ENCODE results near the gene C4orf51. TPM values are rescaled to one million over a fixed set of nuclear protein-coding genes. Genes with fewer than 3 reads are reported as not detected.
"Not testable (repeated sequence)": the region's sequence is repeated elsewhere in the genome, so short reads cannot be mapped to it uniquely, and the experiment has no call there.

C4orf51 gene
- polyA plus RNA-seq (2013, experiment 1 of 2), result 2.5 TPM
- 2.2 TPM for polyA plus RNA-seq (2013, experiment 2 of 2)

GRCh38 chr4:145679991-145680455 is at the start of gene C4orf51:
TSS of gene C4orf51 (plus strand) at chr4:145680146. CDS start at chr4:145680204, 58 bp downstream.
- Histone ChIP-seq H3K79me1 (ENCODE audit: low read length) (no peaks in the 10 kb centered on the region), H2AK5ac (ENCODE audit: low read length) (no peak within 1 kb of the TSS), H3K4me2 (ENCODE audit: low read length) (no peak within 1 kb of the TSS), H2BK5ac (ENCODE audit: low read length) (peak within 1 kb of the TSS; percentile 29), H3K4ac (ENCODE audit: low read depth, low read length) (no peak within 1 kb of the TSS), H3K79me2 (ENCODE audit: control insufficient read depth, insufficient read depth, low read length) (no peaks in the 10 kb centered on the region), H4K5ac (ENCODE audit: low read length) (no peak within 1 kb of the TSS), H3K4me1 (ENCODE audit: control insufficient read depth, low read depth, low read length) (peaks cover 2% of the 10 kb centered on the region), H3K23ac (ENCODE audit: low read length) (no peak within 1 kb of the TSS), H4K8ac (ENCODE audit: low read depth, low read length) (no peak within 1 kb of the TSS), H3K27ac (ENCODE audit: low read depth, low read length) (no peak within 1 kb of the TSS), H3K18ac (ENCODE audit: low read length) (no peak within 1 kb of the TSS), H3K36me3 (ENCODE audit: control insufficient read depth, insufficient read depth, low read length) (no peaks in the 10 kb centered on the region), H2BK15ac (replicated peaks; ENCODE audit: low read depth) (peak within 1 kb of the TSS; percentile 3), H3K56ac (ENCODE audit: low read length) (no peak within 1 kb of the TSS), H3K9ac (ENCODE audit: low read length) (no peak within 1 kb of the TSS), H2BK120ac (ENCODE audit: low read depth, low read length) (no peak within 1 kb of the TSS), H3K27me3 (ENCODE audit: insufficient read depth, low read length, poor library complexity) (no peaks in the 10 kb centered on the region), H3K4me3 (ENCODE audit: low read length) (no peak within 1 kb of the TSS)
- DNase-seq, result peak; percentile 58
- WGBS (ENCODE audit: extremely low coverage, insufficient coverage, low lambda C conversion rate), result no CpG with 5 or more reads among the region's 6 CpGs

- H3K18ac ChIP-seq (ENCODE audit: low read length), result no peak overlapping the region
- H4K8ac ChIP-seq (ENCODE audit: low read depth, low read length), result no peak overlapping the region
- WGBS (ENCODE audit: extremely low coverage, insufficient coverage, low lambda C conversion rate), result no CpG with 5 or more reads among the region's 1 CpG
- H3K79me1 ChIP-seq (ENCODE audit: low read length), result no peaks in the 10 kb centered on the region
- no peak for DNase-seq
- H2BK15ac ChIP-seq (replicated peaks; ENCODE audit: low read depth), result no peak overlapping the region
- no peak overlapping the region for H3K27ac ChIP-seq (ENCODE audit: low read depth, low read length)
- H2BK120ac ChIP-seq (ENCODE audit: low read depth, low read length), result no peak overlapping the region
- H3K4me1 ChIP-seq (ENCODE audit: control insufficient read depth, low read depth, low read length), result peaks cover 7% of the 10 kb centered on the region
- no peak overlapping the region for H3K4me2 ChIP-seq (ENCODE audit: low read length)
- H3K23ac ChIP-seq (ENCODE audit: low read length), result no peak overlapping the region
- no peak overlapping the region for H2BK5ac ChIP-seq (ENCODE audit: low read length)
- H3K4ac ChIP-seq (ENCODE audit: low read depth, low read length), result no peak overlapping the region
- H3K56ac ChIP-seq (ENCODE audit: low read length), result peak overlapping the region; percentile 18
- H3K36me3 ChIP-seq (ENCODE audit: control insufficient read depth, insufficient read depth, low read length), result no peaks in the 10 kb centered on the region
- peak overlapping the region; percentile 15 for H2AK5ac ChIP-seq (ENCODE audit: low read length)
- H3K27me3 ChIP-seq (ENCODE audit: insufficient read depth, low read length, poor library complexity), result no peaks in the 10 kb centered on the region
- H3K79me2 ChIP-seq (ENCODE audit: control insufficient read depth, insufficient read depth, low read length), result no peaks in the 10 kb centered on the region
- no peak overlapping the region for H4K5ac ChIP-seq (ENCODE audit: low read length)
- no peak overlapping the region for H3K9ac ChIP-seq (ENCODE audit: low read length)
- H3K4me3 ChIP-seq (ENCODE audit: low read length), result no peak overlapping the region
Measured at GRCh38 chr4:145635117-145635516, 44.8 kb upstream of the C4orf51 start.

- Histone ChIP-seq H3K27ac (ENCODE audit: low read depth, low read length) (no peak overlapping the region), H3K4ac (ENCODE audit: low read depth, low read length) (no peak overlapping the region), H2BK5ac (ENCODE audit: low read length) (no peak overlapping the region), H2BK15ac (replicated peaks; ENCODE audit: low read depth) (no peak overlapping the region), H3K18ac (ENCODE audit: low read length) (no peak overlapping the region), H2AK5ac (ENCODE audit: low read length) (no peak overlapping the region), H3K79me1 (ENCODE audit: low read length) (no peaks in the 10 kb centered on the region), H3K79me2 (ENCODE audit: control insufficient read depth, insufficient read depth, low read length) (no peaks in the 10 kb centered on the region), H3K56ac (ENCODE audit: low read length) (no peak overlapping the region), H2BK120ac (ENCODE audit: low read depth, low read length) (no peak overlapping the region), H4K8ac (ENCODE audit: low read depth, low read length) (no peak overlapping the region), H4K5ac (ENCODE audit: low read length) (no peak overlapping the region), H3K4me2 (ENCODE audit: low read length) (no peak overlapping the region), H3K4me3 (ENCODE audit: low read length) (no peak overlapping the region), H3K23ac (ENCODE audit: low read length) (no peak overlapping the region), H3K9ac (ENCODE audit: low read length) (no peak overlapping the region), H3K4me1 (ENCODE audit: control insufficient read depth, low read depth, low read length) (peaks cover 7% of the 10 kb centered on the region), H3K27me3 (ENCODE audit: insufficient read depth, low read length, poor library complexity) (no peaks in the 10 kb centered on the region), H3K36me3 (ENCODE audit: control insufficient read depth, insufficient read depth, low read length) (no peaks in the 10 kb centered on the region)
- no peak for DNase-seq
Measured at GRCh38 chr4:145635630-145636029, 44.3 kb upstream of the C4orf51 start.

- Histone ChIP-seq H3K4me3 (ENCODE audit: low read length) (no peak overlapping the region), H3K27me3 (ENCODE audit: insufficient read depth, low read length, poor library complexity) (no peaks in the 10 kb centered on the region), H3K79me1 (ENCODE audit: low read length) (no peaks in the 10 kb centered on the region), H2BK5ac (ENCODE audit: low read length) (no peak overlapping the region), H3K4me1 (ENCODE audit: control insufficient read depth, low read depth, low read length) (peaks cover 7% of the 10 kb centered on the region), H3K79me2 (ENCODE audit: control insufficient read depth, insufficient read depth, low read length) (no peaks in the 10 kb centered on the region), H3K56ac (ENCODE audit: low read length) (no peak overlapping the region), H3K18ac (ENCODE audit: low read length) (peak overlapping the region; percentile 51), H3K27ac (ENCODE audit: low read depth, low read length) (no peak overlapping the region), H3K4ac (ENCODE audit: low read depth, low read length) (no peak overlapping the region), H3K36me3 (ENCODE audit: control insufficient read depth, insufficient read depth, low read length) (no peaks in the 10 kb centered on the region), H4K5ac (ENCODE audit: low read length) (no peak overlapping the region), H2BK15ac (replicated peaks; ENCODE audit: low read depth) (no peak overlapping the region), H3K23ac (ENCODE audit: low read length) (no peak overlapping the region), H3K9ac (ENCODE audit: low read length) (no peak overlapping the region), H2BK120ac (ENCODE audit: low read depth, low read length) (peak overlapping the region; percentile 67), H4K8ac (ENCODE audit: low read depth, low read length) (no peak overlapping the region), H2AK5ac (ENCODE audit: low read length) (no peak overlapping the region), H3K4me2 (ENCODE audit: low read length) (no peak overlapping the region)
- 100% methylated on average over 2 of the region's 6 CpGs for WGBS (ENCODE audit: extremely low coverage, insufficient coverage, low lambda C conversion rate)
- no peak for DNase-seq
Measured at GRCh38 chr4:145639186-145639698, 40.7 kb upstream of the C4orf51 start.

GRCh38 chr4:145640236-145640635 is 39.7 kb upstream of the C4orf51 start:
- not testable (repeated sequence) for H2BK120ac ChIP-seq (ENCODE audit: low read depth, low read length); DNase-seq; H3K36me3 ChIP-seq (ENCODE audit: control insufficient read depth, insufficient read depth, low read length); H3K56ac ChIP-seq (ENCODE audit: low read length); H4K8ac ChIP-seq (ENCODE audit: low read depth, low read length); H2BK15ac ChIP-seq (replicated peaks; ENCODE audit: low read depth); H2AK5ac ChIP-seq (ENCODE audit: low read length); H3K4ac ChIP-seq (ENCODE audit: low read depth, low read length); H3K79me1 ChIP-seq (ENCODE audit: low read length); H3K4me2 ChIP-seq (ENCODE audit: low read length); H3K4me1 ChIP-seq (ENCODE audit: control insufficient read depth, low read depth, low read length); H3K23ac ChIP-seq (ENCODE audit: low read length); H3K27ac ChIP-seq (ENCODE audit: low read depth, low read length); H2BK5ac ChIP-seq (ENCODE audit: low read length); H3K79me2 ChIP-seq (ENCODE audit: control insufficient read depth, insufficient read depth, low read length); H3K9ac ChIP-seq (ENCODE audit: low read length); H3K4me3 ChIP-seq (ENCODE audit: low read length); H4K5ac ChIP-seq (ENCODE audit: low read length); H3K27me3 ChIP-seq (ENCODE audit: insufficient read depth, low read length, poor library complexity)
- H3K18ac ChIP-seq (ENCODE audit: low read length), result peak overlapping the region; percentile 68
- WGBS (ENCODE audit: extremely low coverage, insufficient coverage, low lambda C conversion rate), result no CpG with 5 or more reads among the region's 2 CpGs

- H3K23ac ChIP-seq (ENCODE audit: low read length), result no peak overlapping the region
Measured at GRCh38 chr4:145643295-145643694, 36.7 kb upstream of the C4orf51 start.

More at GRCh38 chr4:145643295-145643694, 36.7 kb upstream of the C4orf51 start:
- no peaks in the 10 kb centered on the region for H3K79me1 ChIP-seq (ENCODE audit: low read length)
- H3K9ac ChIP-seq (ENCODE audit: low read length), result no peak overlapping the region
- no peak overlapping the region for H2BK120ac ChIP-seq (ENCODE audit: low read depth, low read length)
- no peaks in the 10 kb centered on the region for H3K27me3 ChIP-seq (ENCODE audit: insufficient read depth, low read length, poor library complexity)
- no peak overlapping the region for H3K4ac ChIP-seq (ENCODE audit: low read depth, low read length)
- H3K27ac ChIP-seq (ENCODE audit: low read depth, low read length), result no peak overlapping the region
- H3K36me3 ChIP-seq (ENCODE audit: control insufficient read depth, insufficient read depth, low read length), result no peaks in the 10 kb centered on the region
- H2AK5ac ChIP-seq (ENCODE audit: low read length), result no peak overlapping the region
- H3K79me2 ChIP-seq (ENCODE audit: control insufficient read depth, insufficient read depth, low read length), result no peaks in the 10 kb centered on the region
- WGBS (ENCODE audit: extremely low coverage, insufficient coverage, low lambda C conversion rate), result no CpG with 5 or more reads among the region's 1 CpG
- no peak overlapping the region for H3K18ac ChIP-seq (ENCODE audit: low read length)
- no peak overlapping the region for H3K4me2 ChIP-seq (ENCODE audit: low read length)
- no peak overlapping the region for H3K4me3 ChIP-seq (ENCODE audit: low read length)
- no peak overlapping the region for H2BK15ac ChIP-seq (replicated peaks; ENCODE audit: low read depth)
- H3K56ac ChIP-seq (ENCODE audit: low read length), result no peak overlapping the region
- no peak overlapping the region for H4K8ac ChIP-seq (ENCODE audit: low read depth, low read length)
- H3K4me1 ChIP-seq (ENCODE audit: control insufficient read depth, low read depth, low read length), result peaks cover 7% of the 10 kb centered on the region
- no peak overlapping the region for H4K5ac ChIP-seq (ENCODE audit: low read length)
- H2BK5ac ChIP-seq (ENCODE audit: low read length), result no peak overlapping the region
- no peak for DNase-seq

All from mesendoderm (in vitro differentiated cells).